Fibroblast of lung (primary cell): ENCODE results near the gene SLC6A5. TPM values are rescaled to one million over a fixed set of nuclear protein-coding genes. Genes with fewer than 3 reads are reported as not detected.

Source experiments
- DNase-seq, 2 donors: peaks; one replicate each; pipeline versions ENCODE4 v3.0.0 to v3.0.0-alpha.2; 2010; ENCODE audit warnings: low read depth in 2 of 2
- H2AFZ ChIP-seq: 2 replicates; pipeline ENCODE4 v1.5.1; 2012; ENCODE audit warnings: low read length, control low read depth, inconsistent platforms
- H3K27ac ChIP-seq: 2 replicates; pipeline ENCODE4 v1.5.1; 2011; ENCODE audit warnings: low read length, control low read depth; ENCODE audit not compliant: insufficient read depth
- H3K27me3 ChIP-seq: 2 replicates; pipeline ENCODE4 v1.5.1; 2011; ENCODE audit warnings: mild to moderate bottlenecking, low read length; ENCODE audit not compliant: control insufficient read depth, insufficient read depth
- H3K36me3 ChIP-seq: 2 replicates; pipeline ENCODE4 v1.5.1; 2011; ENCODE audit warnings: low read length; ENCODE audit not compliant: control insufficient read depth, insufficient read depth
- H3K4me1 ChIP-seq: 2 replicates; pipeline ENCODE4 v1.5.1; 2011; ENCODE audit warnings: low read length; ENCODE audit not compliant: control insufficient read depth, insufficient read depth; ENCODE audit errors: extremely low read depth
- H3K4me2 ChIP-seq: 2 replicates; pipeline ENCODE4 v1.5.1; 2011; ENCODE audit warnings: low read length, control low read depth; ENCODE audit not compliant: insufficient read depth; ENCODE audit errors: extremely low read depth
- H3K4me3 ChIP-seq, 4 experiments: fragments of 200-600 bp in 1 of 4; sonication (generic) in 1 of 4; replicated peaks in 1 of 4; 2 replicates each; pipeline ENCODE4 v1.5.1; 2011 to 2016; ENCODE audit warnings: low read length in 4 of 4, low read depth in 3 of 4, mild to moderate bottlenecking in 3 of 4, control low read depth in 2 of 4, inconsistent platforms in 1 of 4, mixed read lengths in 1 of 4; ENCODE audit not compliant: insufficient read depth in 1 of 4; ENCODE audit errors: control extremely low read depth in 1 of 4
- H3K79me2 ChIP-seq: 2 replicates; pipeline ENCODE4 v1.5.1; 2012; ENCODE audit warnings: mild to moderate bottlenecking, low read length, inconsistent platforms; ENCODE audit not compliant: control insufficient read depth, insufficient read depth
- H3K9ac ChIP-seq: 2 replicates; pipeline ENCODE4 v1.5.1; 2011; ENCODE audit warnings: mild to moderate bottlenecking, low read length, control low read depth; ENCODE audit not compliant: insufficient read depth
- H3K9me3 ChIP-seq: 2 replicates; pipeline ENCODE4 v1.5.1; 2012; ENCODE audit warnings: low read depth, low read length; ENCODE audit not compliant: control insufficient read depth, insufficient read depth
- H4K20me1 ChIP-seq: 2 replicates; pipeline ENCODE4 v1.5.1; 2011; ENCODE audit warnings: low read length; ENCODE audit not compliant: control insufficient read depth, insufficient read depth; ENCODE audit errors: extremely low read depth
- EZH2 ChIP-seq: IDR thresholded peaks from 2 replicates; pipeline ENCODE4 v1.5.1; 2012; ENCODE audit warnings: low read length, control low read depth, mild to moderate bottlenecking; ENCODE audit errors: missing control alignments
- polyA plus RNA-seq, 2 donors: library from polyadenylated mRNA; depleted of rRNA in 1 of 2; stranded (reverse) in 1 of 2; unstranded in 1 of 2; fragments of >200 nt; gene quantifications; 2 replicates each; pipeline ENCODE4 v1.2.1, GENCODE V29; 2011 to 2012; ENCODE audit warnings: missing spikeins in 1 of 2
- total RNA-seq: library from RNA; depleted of rRNA; stranded (reverse); fragments of >200 nt; gene quantifications from 2 replicates; pipeline ENCODE4 v1.2.1, GENCODE V29; 2014
- TF ChIP-seq, protein P1 (sequence below), 2 donors: IDR thresholded peaks in 1 of 2; conservative IDR thresholded peaks in 1 of 2; 1 replicate in 1 of 2; 2 replicates in 1 of 2; pipeline ENCODE4 v1.5.1; 2011 to 2012; ENCODE audit warnings: low read length in 2 of 2, control low read depth in 1 of 2, inconsistent platforms in 1 of 2, low read depth in 1 of 2, mild to moderate bottlenecking in 1 of 2

SLC6A5 gene
- total and polyA plus RNA-seq, 2 donors (not counting 1 experiment from before 2014, with no cell fraction given) = not detected

- no peaks in the 10 kb centered on the region for H3K4me1 ChIP-seq
- DNase-seq = no peak
- no peak overlapping the region for H3K4me2 ChIP-seq
- H3K4me3 ChIP-seq = no peak overlapping the region
- no peaks in the 10 kb centered on the region for H4K20me1 ChIP-seq
- H3K79me2 ChIP-seq = no peaks in the 10 kb centered on the region
- no peak overlapping the region for H2AFZ ChIP-seq
- no peak overlapping the region for H3K27ac ChIP-seq
- no peak overlapping the region for H3K9ac ChIP-seq
- H3K36me3 ChIP-seq = no peaks in the 10 kb centered on the region
- TF ChIP-seq, protein P1, sequence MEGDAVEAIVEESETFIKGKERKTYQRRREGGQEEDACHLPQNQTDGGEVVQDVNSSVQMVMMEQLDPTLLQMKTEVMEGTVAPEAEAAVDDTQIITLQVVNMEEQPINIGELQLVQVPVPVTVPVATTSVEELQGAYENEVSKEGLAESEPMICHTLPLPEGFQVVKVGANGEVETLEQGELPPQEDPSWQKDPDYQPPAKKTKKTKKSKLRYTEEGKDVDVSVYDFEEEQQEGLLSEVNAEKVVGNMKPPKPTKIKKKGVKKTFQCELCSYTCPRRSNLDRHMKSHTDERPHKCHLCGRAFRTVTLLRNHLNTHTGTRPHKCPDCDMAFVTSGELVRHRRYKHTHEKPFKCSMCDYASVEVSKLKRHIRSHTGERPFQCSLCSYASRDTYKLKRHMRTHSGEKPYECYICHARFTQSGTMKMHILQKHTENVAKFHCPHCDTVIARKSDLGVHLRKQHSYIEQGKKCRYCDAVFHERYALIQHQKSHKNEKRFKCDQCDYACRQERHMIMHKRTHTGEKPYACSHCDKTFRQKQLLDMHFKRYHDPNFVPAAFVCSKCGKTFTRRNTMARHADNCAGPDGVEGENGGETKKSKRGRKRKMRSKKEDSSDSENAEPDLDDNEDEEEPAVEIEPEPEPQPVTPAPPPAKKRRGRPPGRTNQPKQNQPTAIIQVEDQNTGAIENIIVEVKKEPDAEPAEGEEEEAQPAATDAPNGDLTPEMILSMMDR (conservative IDR thresholded peaks at IDR 0.05 in 1 of 2, IDR thresholded peaks at IDR 0.05 in 1 of 2; ENCODE audit: low read depth in 1 of 2, low read length in 2 of 2) = no peak
- peak; percentile 37 for TF ChIP-seq EZH2
- no peaks in the 10 kb centered on the region for H3K9me3 ChIP-seq
- peaks cover 22% of the 10 kb centered on the region for H3K27me3 ChIP-seq
These were observed 70.6 kb downstream of the SLC6A5 start for GRCh38 chr11:20669820-20670684.

GRCh38 chr11:20670932-20671403 is 71.6 kb downstream of the SLC6A5 start:
- TF ChIP-seq, protein P1 (conservative IDR thresholded peaks at IDR 0.05 in 1 of 2, IDR thresholded peaks at IDR 0.05 in 1 of 2; ENCODE audit: low read depth in 1 of 2, low read length in 2 of 2) = no peak
- TF ChIP-seq EZH2 = no peak
- H3K9me3 ChIP-seq = no peaks in the 10 kb centered on the region

GRCh38 chr11:20671856-20672546 is 72.6 kb downstream of the SLC6A5 start:
- no peaks in the 10 kb centered on the region for H3K9me3 ChIP-seq
- no peak overlapping the region for H2AFZ ChIP-seq
- no peaks in the 10 kb centered on the region for H4K20me1 ChIP-seq
- no peak overlapping the region for H3K4me3 ChIP-seq
- DNase-seq = no peak
- no peaks in the 10 kb centered on the region for H3K79me2 ChIP-seq
- H3K4me1 ChIP-seq = no peaks in the 10 kb centered on the region
- no peak overlapping the region for H3K9ac ChIP-seq
- no peak overlapping the region for H3K27ac ChIP-seq
- peaks cover 22% of the 10 kb centered on the region for H3K27me3 ChIP-seq
- H3K4me2 ChIP-seq = no peak overlapping the region
- no peaks in the 10 kb centered on the region for H3K36me3 ChIP-seq
- TF ChIP-seq, protein P1 (conservative IDR thresholded peaks at IDR 0.05 in 1 of 2, IDR thresholded peaks at IDR 0.05 in 1 of 2; ENCODE audit: low read depth in 1 of 2, low read length in 2 of 2) = peak in 1 of 2 donors; percentile 8
- TF ChIP-seq EZH2 = no peak

More at GRCh38 chr11:20670932-20671403, 71.6 kb downstream of the SLC6A5 start:
- no peak overlapping the region for H3K27ac ChIP-seq
- no peak overlapping the region for H3K9ac ChIP-seq
- H3K4me3 ChIP-seq = no peak overlapping the region
- H3K36me3 ChIP-seq = no peaks in the 10 kb centered on the region
- H3K4me2 ChIP-seq = no peak overlapping the region
- no peaks in the 10 kb centered on the region for H4K20me1 ChIP-seq
- no peak for DNase-seq
- H3K79me2 ChIP-seq = no peaks in the 10 kb centered on the region
- H3K4me1 ChIP-seq = no peaks in the 10 kb centered on the region
- H2AFZ ChIP-seq = no peak overlapping the region
- peaks cover 22% of the 10 kb centered on the region for H3K27me3 ChIP-seq
